Myocyte (in vitro differentiated cells): Measurements from ENCODE around the gene GRXCR2. TPM values are rescaled to one million over a fixed set of nuclear protein-coding genes. Genes with fewer than 3 reads are reported as not detected.
"Not testable (repeated sequence)": the region's sequence is repeated elsewhere in the genome, so short reads cannot be mapped to it uniquely, and the experiment has no call there.

ENCODE experiments used
- DNase-seq: peaks from one replicate; pipeline ENCODE4 v3.0.0-alpha.2; 2012; ENCODE audit warnings: low read depth
- total RNA-seq: library from RNA; depleted of rRNA; stranded (reverse); fragments of >200 nt; gene quantifications from 2 replicates; pipeline ENCODE4 v1.2.3, GENCODE V29; 2014

The GRXCR2 gene
- total RNA-seq, 1 donor from 2014 or later = not detected

- DNase-seq = no peak
Observed at GRCh38 chr5:145887217-145887616, 14.4 kb upstream of the GRXCR2 start.

- no peak for DNase-seq
Observed at GRCh38 chr5:145874765-145875164, 2.0 kb upstream of the GRXCR2 start.

- no peak for DNase-seq
Observed at GRCh38 chr5:145872486-145872885, 328 bp downstream of the GRXCR2 start.

- no peak for DNase-seq
Observed at GRCh38 chr5:145869753-145870152, 3.1 kb downstream of the GRXCR2 start.

- DNase-seq = no peak
Observed at GRCh38 chr5:145867806-145868205, 5.0 kb downstream of the GRXCR2 start.

- DNase-seq = not testable (repeated sequence)
Observed at GRCh38 chr5:145864432-145864831, 8.4 kb downstream of the GRXCR2 start.

GRCh38 chr5:145863003-145863402, 9.8 kb downstream of the GRXCR2 start:
- DNase-seq = no peak

- no peak for DNase-seq
Observed at GRCh38 chr5:145859897-145860296, 12.9 kb downstream of the GRXCR2 start.

- no peak for DNase-seq
Observed at GRCh38 chr5:145859453-145859852, 13.4 kb downstream of the GRXCR2 start.

- DNase-seq = no peak
Observed at GRCh38 chr5:145858959-145859358, 13.9 kb downstream of the GRXCR2 start.

GRCh38 chr5:145856285-145856818, 16.5 kb downstream of the GRXCR2 start:
- peak; percentile 65 for DNase-seq

GRCh38 chr5:145855763-145856267, 17.0 kb downstream of the GRXCR2 start:
- DNase-seq = no peak

- peak; percentile 82 for DNase-seq
Observed at GRCh38 chr5:145854651-145855258, 18.1 kb downstream of the GRXCR2 start.

- no peak for DNase-seq
Observed at GRCh38 chr5:145853781-145854376, 18.9 kb downstream of the GRXCR2 start.

- no peak for DNase-seq
Observed at GRCh38 chr5:145852990-145853389, 19.8 kb downstream of the GRXCR2 start.

GRCh38 chr5:145848854-145849253, 24.0 kb downstream of the GRXCR2 start:
- DNase-seq = no peak

GRCh38 chr5:145847499-145848497, 25.0 kb downstream of the GRXCR2 start:
- DNase-seq = peak; percentile 22

GRCh38 chr5:145846081-145846480, 26.7 kb downstream of the GRXCR2 start:
- no peak for DNase-seq

- DNase-seq = no peak
Observed at GRCh38 chr5:145841299-145841698, 31.5 kb downstream of the GRXCR2 start.

- no peak for DNase-seq
Observed at GRCh38 chr5:145840458-145841132, 32.2 kb downstream of the GRXCR2 start.

- DNase-seq = no peak
Observed at GRCh38 chr5:145838276-145838675, 34.5 kb downstream of the GRXCR2 start.
